Lung (tissue), 12 donors: ENCODE results near the gene GFRA1. TPM values are rescaled to one million over a fixed set of nuclear protein-coding genes. Genes with fewer than 3 reads are reported as not detected.

Source experiments
- ATAC-seq: fragments of 200-7000 bp; cut with Tn5 transposase; one replicate; pipeline ENCODE4 v1.9.1; 2020; ENCODE audit warnings: moderate number of reproducible peaks; ENCODE audit not compliant: insufficient read depth, low FRiP score
- DNase-seq, 3 donors: peaks; one replicate each; pipeline ENCODE4 v3.0.0-alpha.2; 2013 to 2017
- H3K27ac ChIP-seq, 2 donors: one replicate each; pipeline ENCODE4 v1.5.1; 2013; ENCODE audit warnings: mild to moderate bottlenecking in 2 of 2, moderate library complexity in 2 of 2, control low read depth in 1 of 2, inconsistent platforms in 1 of 2, low read depth in 1 of 2, low read length in 1 of 2
- H3K27me3 ChIP-seq, 3 donors: one replicate each; pipeline ENCODE4 v1.5.1; 2013; ENCODE audit warnings: low read length in 2 of 3; ENCODE audit not compliant: control insufficient read depth in 3 of 3, insufficient read depth in 3 of 3
- H3K36me3 ChIP-seq, 4 donors: one replicate each; pipeline ENCODE4 v1.5.1; 2013; ENCODE audit warnings: low read length in 4 of 4, mild to moderate bottlenecking in 1 of 4, moderate library complexity in 1 of 4; ENCODE audit not compliant: control insufficient read depth in 4 of 4, insufficient read depth in 4 of 4
- H3K4me1 ChIP-seq, 5 donors: one replicate each; pipeline ENCODE4 v1.5.1; 2013; ENCODE audit warnings: low read length in 5 of 5, mild to moderate bottlenecking in 2 of 5, moderate library complexity in 1 of 5; ENCODE audit not compliant: control insufficient read depth in 5 of 5, insufficient read depth in 5 of 5
- H3K4me3 ChIP-seq: one replicate; pipeline ENCODE4 v1.5.1; 2013; ENCODE audit warnings: mild to moderate bottlenecking, control low read depth, moderate library complexity
- H3K9ac ChIP-seq, 2 donors: one replicate each; pipeline ENCODE4 v1.5.1; 2013; ENCODE audit warnings: low read length in 2 of 2, control low read depth in 1 of 2; ENCODE audit not compliant: insufficient read depth in 1 of 2
- H3K9me3 ChIP-seq, 4 donors: one replicate each; pipeline ENCODE4 v1.5.1; 2013; ENCODE audit warnings: low read length in 3 of 4, mild to moderate bottlenecking in 1 of 4, moderate library complexity in 1 of 4; ENCODE audit not compliant: control insufficient read depth in 4 of 4, insufficient read depth in 3 of 4
- CTCF ChIP-seq: IDR thresholded peaks from 2 replicates; pipeline ENCODE4 v1.5.1; 2012; ENCODE audit warnings: mild to moderate bottlenecking; ENCODE audit errors: control extremely low read depth, extremely low read depth
- WGBS, 2 donors: extraction: QIAGEN DNeasy Blood & Tissue Kit; methylation state at CpG; one replicate each; pipeline ENCODE4 v1.1.7; 2013; 5-methylcytosine and 5-hydroxymethylcytosine counted together
- polyA plus RNA-seq, 2 donors: library from polyadenylated mRNA; stranded (reverse); fragments of 200-250 nt; gene quantifications; one replicate each; pipeline ENCODE4 v1.2.1, GENCODE V29; 2013
- total RNA-seq, 2 donors: library from RNA; depleted of rRNA in 1 of 2; stranded (reverse); fragments of >200 nt in 1 of 2; gene quantifications; one replicate each; pipeline ENCODE4 v1.2.1, GENCODE V29; 2014 to 2021
- donor health status: control.
- donor health status: control.
- donor health status: Bipolar disorder and iron deficiency.
- donor health status: healthy.
- donor health status: DM: yes; HTN: yes; CAD: no.

GFRA1 gene
- total and polyA plus RNA-seq, 4 donors, result 0.51 to 30.4 (median 1.4) TPM

GRCh38 chr10:116024271-116024878, 248.6 kb downstream of the GFRA1 start:
- Histone ChIP-seq H3K27ac (no peak overlapping the region), H3K4me1 (no peaks in the 10 kb centered on the region), H3K27me3 (no peaks in the 10 kb centered on the region), H3K9me3 (peaks cover 0 to 2% (median 0%) of the 10 kb centered on the region in 4 donors), H3K36me3 (no peaks in the 10 kb centered on the region), H3K4me3 (no peak overlapping the region), H3K9ac (no peak overlapping the region)
- DNase-seq, result no peak
- 89 to 92% methylated on average over 3 of the region's 3 CpGs for WGBS, 2 donors
- ATAC-seq, result no peak
- no peak for TF ChIP-seq CTCF

GRCh38 chr10:116017405-116017804, 255.6 kb downstream of the GFRA1 start:
- peak in 2 of 3 donors; percentile 28 to 56 for DNase-seq
- Histone ChIP-seq H3K27ac (no peak overlapping the region), H3K9ac (no peak overlapping the region), H3K27me3 (no peaks in the 10 kb centered on the region), H3K36me3 (no peaks in the 10 kb centered on the region), H3K4me3 (no peak overlapping the region), H3K4me1 (peaks cover 0 to 12% (median 0%) of the 10 kb centered on the region in 5 donors), H3K9me3 (peaks cover 0 to 5% (median 0%) of the 10 kb centered on the region in 4 donors)
- no peak for TF ChIP-seq CTCF
- 33 to 55% methylated on average over 2 of the region's 2 CpGs for WGBS, 2 donors
- ATAC-seq, result no peak

- H3K27me3 ChIP-seq, result no peaks in the 10 kb centered on the region
These were observed 257.2 kb downstream of the GFRA1 start for GRCh38 chr10:116015583-116016333.

More at GRCh38 chr10:116015583-116016333, 257.2 kb downstream of the GFRA1 start:
- Histone ChIP-seq H3K4me3 (no peak overlapping the region), H3K9ac (no peak overlapping the region), H3K9me3 (peaks cover 0 to 5% (median 0%) of the 10 kb centered on the region in 4 donors), H3K27ac (no peak overlapping the region), H3K4me1 (peaks cover 0 to 12% (median 0%) of the 10 kb centered on the region in 5 donors), H3K36me3 (no peaks in the 10 kb centered on the region)
- TF ChIP-seq CTCF, result no peak
- 73 to 74% methylated on average over 7 of the region's 7 CpGs for WGBS, 2 donors
- ATAC-seq, result no peak
- DNase-seq, result no peak
